NCI-H524 (cell line): ENCODE measurements around the gene ADGRB2.

ENCODE experiments used
- DNase-seq, 2 experiments: peaks; one replicate each; lab custom pipeline; 2025; lab: John Stamatoyannopoulos, UW

Gene ADGRB2

GRCh38 chr1:31782421-31783410 is 18.6 kb upstream of the ADGRB2 start:
- no peak for DNase-seq

GRCh38 chr1:31781756-31782371 is 17.7 kb upstream of the ADGRB2 start:
- DNase-seq = peak in 1 of 2 experiments; percentile 54

- no peak for DNase-seq
Measured at GRCh38 chr1:31781138-31781755, 17.1 kb upstream of the ADGRB2 start.

GRCh38 chr1:31780632-31781031 is 16.5 kb upstream of the ADGRB2 start:
- no peak for DNase-seq

GRCh38 chr1:31779687-31780086 is 15.5 kb upstream of the ADGRB2 start:
- DNase-seq = no peak

DNA sequence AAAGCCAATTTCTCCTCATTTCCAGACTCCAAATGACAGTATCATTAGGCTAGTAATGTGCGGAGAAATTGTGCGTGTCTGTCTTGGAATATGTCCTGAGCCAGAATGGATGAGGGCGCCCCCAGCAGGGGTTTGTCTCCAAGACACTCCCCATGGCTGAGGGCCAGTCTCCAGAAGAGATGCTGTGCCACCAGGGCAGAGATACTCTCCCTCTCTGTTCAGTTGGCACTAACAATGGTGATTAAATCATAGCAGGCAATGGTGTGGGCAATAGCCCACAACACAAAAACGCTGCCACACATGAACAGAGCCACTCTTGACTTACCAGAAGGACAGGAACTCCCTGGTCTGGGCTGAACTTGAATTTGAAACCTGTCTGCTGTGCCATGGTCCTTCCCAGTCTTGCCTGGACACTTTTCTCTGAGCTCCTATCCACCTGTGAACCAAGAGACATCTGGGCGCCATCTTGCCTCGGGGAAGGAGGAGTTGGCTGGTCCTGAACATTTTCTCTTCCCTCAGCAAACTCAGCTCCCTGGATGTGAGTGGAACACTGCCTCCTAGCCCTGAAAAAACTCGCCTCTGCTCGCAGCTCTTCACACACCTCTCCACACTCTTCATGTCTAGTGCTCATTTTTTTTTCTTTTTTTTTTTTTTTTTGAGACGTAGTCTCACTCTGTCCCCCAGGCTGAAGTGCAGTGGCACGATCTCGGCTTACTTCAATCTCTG is 14.8 kb upstream of the ADGRB2 start:
- DNase-seq = no peak

DNA sequence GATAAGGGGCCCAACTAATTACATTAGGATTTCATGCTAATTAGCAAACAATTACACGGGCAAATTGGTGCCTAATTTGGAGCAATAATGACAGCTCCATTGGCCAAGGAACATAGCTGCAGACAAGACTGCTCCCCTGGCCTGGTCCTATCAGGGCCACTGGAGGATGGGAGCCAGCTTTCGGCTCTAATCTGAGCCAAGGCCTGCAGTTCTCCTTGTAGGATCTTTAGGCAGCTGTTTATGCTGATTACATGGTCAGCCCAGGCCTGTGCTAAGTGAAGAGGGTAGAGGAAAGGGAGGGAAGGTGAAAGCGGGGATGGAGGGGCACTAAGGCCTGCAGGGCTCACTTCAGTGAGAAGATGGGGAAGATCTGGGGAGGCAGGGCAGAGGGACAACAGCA is 12.4 kb upstream of the ADGRB2 start:
- DNase-seq = no peak

- no peak for DNase-seq
Measured at GRCh38 chr1:31776032-31776431, 11.9 kb upstream of the ADGRB2 start.

- DNase-seq = no peak
Measured at GRCh38 chr1:31775210-31775999, 11.3 kb upstream of the ADGRB2 start.

DNA sequence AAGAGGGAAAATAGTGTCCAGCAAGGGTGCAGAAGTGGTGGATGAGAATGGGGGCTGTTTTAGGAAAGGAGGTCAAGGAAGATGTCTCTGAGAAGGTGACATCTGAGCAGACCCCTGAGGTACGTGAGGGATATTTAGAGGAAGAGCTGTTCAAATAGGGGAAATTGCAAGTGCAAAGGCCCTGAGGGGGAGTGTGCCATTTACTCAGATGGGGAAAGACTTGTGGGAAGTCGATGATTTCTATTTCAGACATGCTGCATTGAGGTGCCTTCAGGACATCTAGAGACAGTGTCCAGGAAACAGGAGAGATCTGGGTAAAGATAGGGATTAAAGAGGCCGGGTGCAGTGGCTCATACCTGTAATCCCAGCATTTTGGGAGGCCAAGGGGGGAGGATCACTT is 10.4 kb upstream of the ADGRB2 start:
- DNase-seq = no peak

DNA sequence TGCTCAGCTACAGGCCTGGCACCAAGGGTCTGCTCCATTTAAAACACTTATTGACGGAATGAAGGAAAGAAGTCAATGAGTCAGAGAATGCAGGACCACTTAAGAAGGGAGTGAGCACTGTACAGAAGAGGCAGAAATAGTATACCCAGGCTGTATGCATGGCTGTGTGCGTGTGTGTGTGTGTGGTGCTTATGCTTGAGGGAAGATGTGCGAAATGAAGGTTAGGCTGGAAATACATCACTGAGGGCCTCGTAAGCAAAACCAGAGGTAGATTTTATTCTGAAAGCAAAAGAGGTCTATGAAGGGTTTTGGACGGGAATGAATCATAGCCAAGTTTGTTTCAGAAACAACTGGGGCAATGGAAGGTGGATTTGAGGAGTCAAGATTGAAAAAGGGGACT is 9.7 kb upstream of the ADGRB2 start:
- no peak for DNase-seq

DNA sequence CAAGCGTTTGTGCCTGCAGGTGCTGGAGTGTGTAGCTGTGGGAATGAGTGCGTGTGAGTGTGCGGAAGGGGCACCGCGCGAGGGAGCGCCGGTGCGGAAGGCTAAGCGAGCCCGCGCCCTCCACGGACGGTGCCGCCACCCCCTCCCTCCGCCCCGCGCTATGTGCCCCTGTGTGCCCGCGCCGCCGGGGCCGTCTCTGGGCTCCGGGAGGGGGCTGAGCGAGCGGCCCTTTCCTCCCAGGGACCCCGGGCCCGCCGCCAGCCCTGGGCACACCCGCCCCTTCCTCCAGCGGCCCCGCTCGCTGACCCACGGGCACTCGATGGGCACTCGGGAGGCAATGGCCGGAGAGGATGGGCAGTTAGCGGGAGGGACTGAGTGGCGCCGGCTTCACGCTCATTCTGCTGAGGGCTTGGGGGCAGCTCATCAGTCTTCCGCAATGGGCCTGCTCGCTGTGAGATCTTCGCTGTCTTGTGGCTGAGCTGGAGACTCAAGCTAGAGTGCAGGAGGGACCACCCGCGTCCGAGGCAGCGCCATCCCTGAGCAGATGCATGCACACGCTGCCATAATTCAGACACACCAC is 8.6 kb upstream of the ADGRB2 start:
- no peak for DNase-seq

DNA sequence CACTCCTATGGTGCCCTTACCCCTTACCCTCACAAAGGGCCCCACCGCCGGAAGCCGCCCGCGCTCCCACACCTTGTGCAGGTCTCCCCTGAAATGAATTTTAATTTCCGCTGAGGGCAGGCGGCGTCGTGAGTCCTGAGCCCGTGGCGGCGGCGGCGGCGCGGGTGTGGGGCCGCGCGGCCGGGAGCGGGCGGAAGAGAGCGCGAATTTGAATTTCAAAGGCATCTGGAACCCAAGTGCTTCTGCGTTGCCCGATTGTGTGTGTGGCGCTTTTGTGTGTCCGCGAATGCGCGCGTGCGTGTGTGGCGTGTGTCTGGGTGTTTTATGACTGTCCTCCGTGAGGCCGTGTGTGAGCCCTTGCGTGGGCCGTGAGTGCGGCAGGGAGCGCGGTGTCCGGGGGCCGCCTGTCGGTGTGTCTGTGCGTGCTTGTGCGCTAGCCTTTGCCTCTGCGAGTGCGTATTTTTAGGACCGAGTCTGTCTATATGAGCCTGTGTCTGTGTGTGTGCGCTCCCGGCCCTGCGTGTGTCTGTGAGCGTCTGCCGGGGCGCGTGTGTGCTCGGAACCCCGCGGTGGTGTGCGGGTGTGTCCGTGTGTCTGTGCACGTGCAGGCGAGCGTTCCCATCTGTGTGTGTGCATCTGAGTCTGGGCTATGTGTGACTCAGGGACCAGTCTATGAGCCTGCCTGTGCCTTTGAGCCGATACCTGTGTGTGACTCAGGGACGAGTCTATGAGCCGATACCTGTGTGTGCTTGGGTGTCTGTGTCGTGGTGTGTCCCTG is 7.9 kb upstream of the ADGRB2 start:
- no peak for DNase-seq

- peak in 1 of 2 experiments; percentile 49 for DNase-seq
Measured at GRCh38 chr1:31769720-31770390, 5.7 kb upstream of the ADGRB2 start.

- no peak for DNase-seq
Measured at GRCh38 chr1:31768939-31769704, 5.0 kb upstream of the ADGRB2 start.

DNA sequence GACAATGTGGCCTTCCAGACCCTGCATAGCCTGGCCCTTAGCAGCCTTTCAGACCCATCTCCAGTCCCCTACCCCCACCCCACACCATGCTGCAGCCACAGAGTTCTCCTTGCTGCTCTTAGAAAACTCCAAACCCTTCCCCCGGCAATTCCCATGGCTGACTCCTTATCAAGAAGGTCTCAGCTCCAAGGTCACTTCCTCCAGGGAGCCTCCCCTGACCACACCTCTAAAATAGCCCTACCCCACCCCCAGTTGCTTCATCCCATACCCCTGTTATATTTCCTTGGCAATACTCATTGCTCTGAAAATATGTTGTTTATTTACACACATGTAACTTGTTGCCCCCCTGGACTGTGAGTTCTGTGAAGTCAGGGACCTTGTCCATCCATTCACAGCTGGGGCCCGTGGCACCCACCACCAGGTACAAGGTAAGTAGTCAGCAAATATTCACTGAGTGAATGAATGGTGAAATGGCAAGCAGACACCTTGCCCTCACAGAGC is 4.3 kb upstream of the ADGRB2 start:
- DNase-seq = no peak

- no peak for DNase-seq
Measured at GRCh38 chr1:31767225-31767624, 3.1 kb upstream of the ADGRB2 start.

GRCh38 chr1:31765516-31765915 is 1.4 kb upstream of the ADGRB2 start:
- DNase-seq = peak in 1 of 2 experiments; percentile 39

DNA sequence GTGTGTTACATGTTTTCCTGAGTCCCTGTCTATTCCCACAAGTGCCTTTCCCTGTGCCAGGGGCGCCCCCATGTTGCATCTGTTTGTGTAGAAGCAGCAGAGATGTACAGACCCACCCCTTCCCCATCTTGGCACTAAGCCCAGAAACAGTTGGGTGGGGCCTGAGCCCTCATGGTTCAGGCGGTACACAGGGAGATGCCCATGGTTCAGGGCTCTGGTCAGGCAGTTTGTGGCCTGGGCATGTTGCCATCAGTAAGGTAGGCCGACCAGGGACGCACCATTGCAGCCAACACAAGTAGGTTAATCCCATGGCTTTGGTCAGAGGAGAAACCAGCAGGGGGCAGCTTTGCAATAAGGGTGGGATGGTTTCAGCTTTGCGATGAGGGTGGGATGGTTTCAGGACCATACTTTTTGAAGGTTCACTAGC is 914 bp upstream of the ADGRB2 start:
- DNase-seq = peak; percentile 54 to 78
